GDM1 (cell line): ENCODE data around the gene SRRD.

Experiments used
- DNase-seq: peaks from one replicate; lab custom pipeline; 2025; lab: John Stamatoyannopoulos, UW

Gene SRRD

GRCh38 chr22:26482161-26482560, 1.5 kb upstream of the SRRD start:
- DNase-seq = no peak

DNA sequence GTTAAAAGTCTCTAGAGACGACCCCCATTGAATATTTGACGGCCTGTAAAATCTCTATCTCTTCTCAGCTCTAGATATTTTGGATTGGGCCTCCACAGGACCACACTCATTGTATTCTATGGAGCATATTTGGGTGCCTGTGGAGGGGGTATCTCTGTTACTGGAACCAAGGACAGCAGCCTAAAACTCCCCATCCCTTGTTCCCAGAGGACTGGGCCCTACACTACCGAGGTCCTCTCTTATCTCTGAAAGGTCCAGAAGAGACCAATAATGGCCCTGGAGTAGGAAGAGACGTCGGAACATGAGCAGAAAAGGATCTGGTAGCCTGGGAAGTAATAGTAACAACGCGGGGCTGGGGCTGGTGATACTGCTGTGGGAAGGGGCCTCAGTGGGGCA, 636 bp upstream of the SRRD start:
- no peak for DNase-seq

- DNase-seq = no peak
Measured at GRCh38 chr22:26484360-26484706, 656 bp downstream of the SRRD start.

DNA sequence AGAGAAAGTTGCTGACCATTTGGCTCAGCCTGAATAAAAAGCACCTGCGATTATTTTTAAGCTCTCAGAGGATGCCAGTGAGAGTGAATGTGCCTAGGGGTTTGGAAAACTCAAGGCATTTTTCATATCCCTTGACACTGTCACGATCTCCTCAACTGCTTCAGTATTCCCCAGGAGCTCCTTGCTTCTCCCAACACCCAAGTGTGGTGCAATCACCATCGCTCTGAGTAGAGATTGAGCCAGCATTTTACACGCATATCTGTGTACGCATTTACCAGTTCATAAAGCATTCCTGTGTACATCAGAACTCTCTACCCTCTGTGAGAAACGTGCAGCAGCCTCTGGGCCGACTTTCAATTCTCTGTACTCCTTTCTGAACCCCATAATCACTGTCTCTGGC, 1.3 kb downstream of the SRRD start:
- no peak for DNase-seq

DNA sequence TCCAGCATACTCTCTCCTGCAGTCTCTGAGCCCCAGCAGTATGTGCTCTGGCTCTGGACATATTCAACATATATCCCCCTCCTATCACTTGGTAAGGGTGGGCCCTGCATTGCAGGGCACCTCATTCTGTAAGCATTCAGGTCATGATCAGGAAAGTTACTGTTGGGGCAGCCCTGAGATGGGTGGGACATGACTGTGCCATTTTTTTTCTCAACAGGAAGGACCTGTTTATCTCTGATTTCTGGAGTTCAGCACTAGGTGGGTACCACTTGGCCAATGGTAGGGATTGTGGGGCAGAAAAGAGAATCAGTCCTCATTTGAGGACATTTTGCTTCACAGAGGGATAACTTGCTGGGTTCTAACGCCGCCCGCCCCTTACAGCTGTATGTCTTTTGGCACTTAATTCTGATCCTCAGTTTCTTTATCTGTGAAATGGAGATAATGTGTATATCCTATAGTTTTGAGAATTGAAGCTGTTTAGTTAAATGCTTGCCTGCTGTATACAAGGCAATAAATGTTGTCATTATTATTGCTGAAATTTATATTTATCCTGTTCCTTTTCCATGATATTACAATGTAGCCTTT, 2.2 kb downstream of the SRRD start:
- no peak for DNase-seq

- DNase-seq = no peak
Measured at GRCh38 chr22:26486394-26486793, 2.7 kb downstream of the SRRD start.

DNA sequence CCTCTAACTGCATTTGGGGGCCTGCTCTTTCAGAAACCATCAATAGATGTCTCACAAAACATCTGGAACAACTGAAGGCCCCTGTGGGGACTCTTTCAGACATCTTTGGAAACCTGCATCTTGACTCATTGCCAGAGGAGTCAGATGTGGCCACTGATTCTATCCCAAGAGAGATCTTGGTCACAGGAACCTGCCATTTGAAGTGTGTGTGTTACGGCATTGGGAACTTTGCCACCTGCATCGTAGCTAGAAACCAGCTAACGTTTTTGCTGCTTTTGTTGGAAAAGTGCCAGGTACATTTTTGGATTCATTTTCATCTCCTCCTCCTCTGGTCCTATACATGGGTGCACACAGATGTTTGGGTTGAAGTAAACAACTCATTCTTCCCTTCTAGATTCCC, 4.3 kb downstream of the SRRD start:
- no peak for DNase-seq

DNA sequence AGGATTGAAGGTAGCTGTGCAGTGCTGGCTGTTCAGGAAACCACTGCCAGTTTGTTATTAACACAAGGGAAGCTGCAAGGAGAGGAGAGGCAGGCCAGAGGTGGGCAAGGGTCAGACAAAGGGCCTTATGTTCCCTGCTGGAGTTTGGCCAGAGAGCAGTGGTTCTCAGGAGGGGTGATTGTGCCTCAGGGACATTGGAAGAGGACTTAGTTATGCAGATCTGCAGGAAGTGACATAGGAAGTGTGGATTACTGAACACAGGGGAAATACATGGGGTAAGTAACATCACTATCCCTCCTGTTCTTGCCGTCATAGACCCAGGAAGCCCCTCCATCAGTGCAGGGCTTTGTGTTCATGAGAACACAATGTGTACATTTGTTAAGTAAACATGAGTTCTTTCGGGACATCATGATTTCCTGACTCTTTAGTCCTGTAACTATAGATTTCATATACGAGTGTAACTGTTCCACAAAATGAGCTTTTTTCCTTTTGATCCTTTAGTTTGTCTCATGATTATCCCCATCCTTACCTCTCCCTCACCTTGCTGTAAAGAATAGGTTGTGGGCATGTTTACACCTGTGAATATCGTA, 5.9 kb downstream of the SRRD start:
- no peak for DNase-seq

- DNase-seq = no peak
Measured at GRCh38 chr22:26492220-26492619, 8.5 kb downstream of the SRRD start.

- no peak for DNase-seq
Measured at GRCh38 chr22:26494506-26494905, 10.8 kb downstream of the SRRD start.

- DNase-seq = no peak
Measured at GRCh38 chr22:26496456-26496855, 12.8 kb downstream of the SRRD start.

GRCh38 chr22:26499188-26499703, 15.6 kb downstream of the SRRD start:
- DNase-seq = no peak

DNA sequence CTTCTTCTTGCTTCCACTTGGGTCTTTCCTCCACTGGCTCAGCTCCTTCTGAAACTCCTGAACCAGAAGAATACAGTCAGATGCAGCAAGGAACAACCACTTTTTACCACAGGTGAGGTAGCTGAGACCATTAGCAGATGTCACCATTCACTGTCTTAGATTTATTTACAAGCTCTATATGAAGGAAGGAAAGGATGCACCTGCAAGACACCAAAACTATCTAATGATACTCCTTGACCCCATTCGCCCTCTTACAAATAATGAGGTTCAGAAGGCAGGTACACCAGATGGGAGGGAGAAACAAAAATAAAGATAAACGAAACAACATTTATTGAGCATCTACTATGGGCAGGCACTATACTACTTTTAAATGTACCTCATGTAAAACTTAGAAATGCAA, 18.3 kb downstream of the SRRD start:
- no peak for DNase-seq

GRCh38 chr22:26502688-26503561, 19.2 kb downstream of the SRRD start:
- peak; percentile 95 for DNase-seq

- no peak for DNase-seq
Measured at GRCh38 chr22:26503758-26504157, 20.1 kb downstream of the SRRD start.

DNA sequence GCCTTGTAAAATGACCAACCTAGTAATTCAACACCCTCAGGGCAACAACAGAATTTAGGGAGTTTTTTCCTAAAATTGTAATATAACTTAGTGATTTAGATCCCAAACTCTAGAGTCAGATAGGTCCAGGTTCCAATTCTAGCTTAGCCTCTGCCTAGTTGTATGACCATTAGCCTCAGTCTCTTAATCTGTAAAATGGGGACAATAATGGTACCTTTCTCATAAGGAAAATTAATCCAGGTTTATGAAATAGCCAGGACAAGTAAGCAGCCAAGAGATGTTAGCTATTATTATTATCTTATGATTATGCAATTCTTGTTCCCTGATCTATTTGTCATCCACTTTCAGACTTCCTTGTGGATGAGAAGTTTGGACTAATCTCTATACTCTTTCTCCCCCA, 24.5 kb downstream of the SRRD start:
- DNase-seq = no peak

- peak; percentile 76 for DNase-seq
Measured at GRCh38 chr22:26512149-26512793, 28.6 kb downstream of the SRRD start, which contains the start of gene TFIP11. Gene TFIP11 (minus strand): TSS chr22:26512473. CDS start chr22:26510272, 2,201 bp downstream.

- no peak for DNase-seq
Measured at GRCh38 chr22:26513838-26514237, 30.2 kb downstream of the SRRD start.

DNA sequence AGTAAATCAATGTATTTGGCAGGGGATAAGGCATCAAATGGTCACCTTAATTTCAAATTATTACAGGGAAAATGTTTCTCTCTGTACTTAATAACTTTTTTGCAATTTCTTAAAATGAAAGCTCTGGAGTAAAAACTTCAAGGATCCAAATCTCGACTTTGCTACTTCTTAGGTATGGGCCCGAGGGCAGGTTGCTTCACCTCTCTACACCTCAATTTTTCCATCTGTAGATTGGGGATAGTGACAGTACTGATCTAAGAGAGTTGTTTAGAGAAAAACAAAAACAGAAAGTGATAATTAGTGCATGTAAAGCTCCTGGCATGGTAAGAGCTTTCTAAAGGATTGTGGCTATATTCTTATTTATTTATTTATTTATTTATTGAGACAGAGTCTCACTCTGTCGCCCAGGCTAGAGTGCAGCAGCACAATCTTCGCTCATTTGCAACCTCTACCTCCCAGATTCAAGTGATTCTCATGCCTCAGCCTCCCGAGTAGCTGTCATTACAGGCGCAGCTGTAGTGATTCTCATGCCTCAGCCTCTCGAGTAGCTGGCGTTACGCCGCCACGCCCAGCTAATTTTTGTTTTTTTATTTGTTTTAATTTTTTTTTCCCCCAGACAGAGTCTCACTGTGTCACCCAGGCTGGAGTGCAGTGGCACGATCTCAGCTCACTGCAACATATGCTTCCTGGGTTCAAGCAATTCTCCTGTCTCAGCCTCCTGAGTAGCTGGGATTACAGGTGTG, 30.9 kb downstream of the SRRD start:
- DNase-seq = no peak

- DNase-seq = no peak
Measured at GRCh38 chr22:26515931-26516330, 32.3 kb downstream of the SRRD start.

DNA sequence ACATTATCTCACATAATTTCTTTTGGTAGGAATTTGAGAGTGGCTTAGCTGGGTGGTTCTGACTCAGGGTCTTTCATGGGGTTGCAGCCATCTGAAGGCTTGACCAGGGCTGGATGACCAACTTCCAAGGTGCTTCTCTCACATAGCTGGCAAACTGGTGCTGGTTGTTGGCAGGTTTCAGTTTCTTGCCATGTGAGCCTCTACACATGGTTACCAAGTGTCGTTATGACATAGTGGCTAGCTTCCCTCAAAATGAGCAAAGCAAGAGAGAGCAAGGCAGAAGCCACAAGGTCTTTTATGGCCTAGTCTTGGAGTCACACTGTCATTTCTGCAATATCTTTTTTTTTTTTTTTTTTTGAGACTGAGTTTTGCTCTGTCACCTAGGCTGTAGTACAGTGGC, 32.8 kb downstream of the SRRD start:
- DNase-seq = no peak

DNA sequence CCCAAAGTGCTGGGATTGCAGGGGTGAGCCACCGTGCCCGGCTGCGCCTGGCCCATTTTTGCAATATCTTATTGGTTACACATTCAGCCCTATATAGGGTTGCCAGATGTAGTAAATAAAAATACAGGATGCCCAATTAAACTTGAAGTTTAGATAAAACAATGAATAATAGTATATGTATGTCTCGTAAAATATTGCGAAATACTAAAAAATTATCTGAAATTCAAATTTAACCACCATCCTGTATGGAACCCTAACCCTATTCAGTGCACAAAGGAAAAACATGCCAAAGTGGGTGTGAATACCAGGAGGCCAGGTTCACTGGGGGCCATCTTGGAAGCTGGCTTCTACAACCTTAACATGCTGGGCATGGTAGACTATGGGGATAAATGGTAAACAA, 33.8 kb downstream of the SRRD start:
- DNase-seq = no peak
